Hepatocyte (in vitro differentiated cells): ENCODE results near the gene MDGA2. TPM values are rescaled to one million over a fixed set of nuclear protein-coding genes. Genes with fewer than 3 reads are reported as not detected.
"Not testable (repeated sequence)": the region's sequence is repeated elsewhere in the genome, so short reads cannot be mapped to it uniquely, and the experiment has no call there.

ENCODE experiments used
- DNase-seq: peaks from one replicate; pipeline ENCODE4 v3.0.0-alpha.2; 2016; ENCODE audit warnings: low spot score
- H2AFZ ChIP-seq: fragments of 200-600 bp; sonication (generic); 2 replicates; pipeline ENCODE4 v1.6.0; 2016; ENCODE audit warnings: antibody characterized with exemption, mild to moderate bottlenecking
- H3K27ac ChIP-seq: fragments of 200-600 bp; sonication (generic); 2 replicates; pipeline ENCODE4 v1.5.1; 2016; ENCODE audit warnings: mild to moderate bottlenecking
- H3K27me3 ChIP-seq: fragments of 200-600 bp; sonication (generic); 2 replicates; pipeline ENCODE4 v1.6.1; 2016
- H3K36me3 ChIP-seq: fragments of 200-600 bp; sonication (generic); replicated peaks from 2 replicates; pipeline ENCODE4 v1.5.1; 2016; ENCODE audit warnings: low read depth; ENCODE audit not compliant: insufficient read depth
- H3K4me1 ChIP-seq: fragments of 200-600 bp; sonication (generic); 2 replicates; pipeline ENCODE4 v1.5.1; 2016; ENCODE audit warnings: mild to moderate bottlenecking, moderate library complexity; ENCODE audit not compliant: insufficient read depth
- H3K4me2 ChIP-seq: fragments of 200-600 bp; sonication (generic); 2 replicates; pipeline ENCODE4 v1.6.0; 2016
- H3K4me3 ChIP-seq: fragments of 200-600 bp; sonication (generic); 2 replicates; pipeline ENCODE4 v1.5.1; 2016; ENCODE audit warnings: mild to moderate bottlenecking
- H3K79me2 ChIP-seq: fragments of 200-600 bp; sonication (generic); 2 replicates; pipeline ENCODE4 v1.6.0; 2017; ENCODE audit warnings: mild to moderate bottlenecking
- H3K9me2 ChIP-seq: fragments of 200-600 bp; sonication (generic); replicated peaks from 2 replicates; pipeline ENCODE4 v1.6.0; 2017; ENCODE audit warnings: mild to moderate bottlenecking; ENCODE audit not compliant: insufficient read depth
- H3K9me3 ChIP-seq: fragments of 200-600 bp; sonication (generic); 2 replicates; pipeline ENCODE4 v1.5.1; 2016; ENCODE audit warnings: low read depth, mild to moderate bottlenecking
- H4K20me1 ChIP-seq: fragments of 200-600 bp; sonication (generic); 2 replicates; pipeline ENCODE4 v1.6.0; 2016; ENCODE audit warnings: mild to moderate bottlenecking; ENCODE audit not compliant: insufficient read depth, poor library complexity, severe bottlenecking
- EZH2 ChIP-seq: fragments of 200-600 bp; sonication (generic); IDR thresholded peaks from 2 replicates; pipeline ENCODE4 v1.6.1; 2016; ENCODE audit warnings: antibody characterized with exemption, mild to moderate bottlenecking, borderline replicate concordance
- EZH2phosphoT487 ChIP-seq: fragments of 200-600 bp; sonication (generic); IDR thresholded peaks from one replicate; pipeline ENCODE4 v1.6.1; 2018; ENCODE audit warnings: antibody characterized with exemption, mild to moderate bottlenecking, low read depth, moderate library complexity; ENCODE audit not compliant: unreplicated experiment, severe bottlenecking
- WGBS: methylation state at CpG from one replicate; pipeline ENCODE4 v1.1.6; 2016; ENCODE audit warnings: low lambda C conversion rate; ENCODE audit errors: missing lambda C conversion rate; 5-methylcytosine and 5-hydroxymethylcytosine counted together
- polyA plus RNA-seq: library from polyadenylated mRNA; unstranded; fragments of >200 nt; fragmentation: Nextera tagmentation; extraction: Ambion mirVana; gene quantifications from 2 replicates; pipeline ENCODE4 v1.2.1, GENCODE V29; 2016
- total RNA-seq: library from RNA; depleted of rRNA; stranded (reverse); fragments of >200 nt; gene quantifications from 2 replicates; pipeline ENCODE4 v1.2.3, GENCODE V29; 2014
- TF ChIP-seq, protein P1 (sequence below): fragments of 200-600 bp; sonication (generic); IDR thresholded peaks from 2 replicates; pipeline ENCODE4 v1.5.1; 2016; ENCODE audit warnings: antibody characterized with exemption, mild to moderate bottlenecking; ENCODE audit not compliant: poor library complexity

Gene MDGA2
- total and polyA plus RNA-seq, 2 experiments from 2014 or later: 0.51 to 0.70 TPM

DNA sequence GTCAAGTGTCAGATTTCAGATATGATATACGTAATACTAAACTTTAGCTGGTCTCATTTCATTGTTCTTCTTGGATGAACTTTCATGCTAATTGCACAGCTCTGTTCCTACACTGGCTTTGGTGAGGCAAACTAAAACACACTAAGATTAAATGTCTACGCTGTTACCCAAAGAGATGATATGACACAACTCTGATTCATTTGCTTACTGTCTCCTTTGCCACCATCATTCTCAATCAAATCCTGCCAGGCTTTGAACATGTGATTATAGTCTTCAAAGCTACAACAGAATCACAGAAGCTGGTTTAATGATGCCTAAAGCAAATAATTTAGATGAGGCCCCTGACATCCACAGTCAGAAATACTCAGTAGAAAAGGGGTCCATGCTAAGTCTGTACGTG, 37.7 kb downstream of the MDGA2 start:
- TF ChIP-seq, protein P1, sequence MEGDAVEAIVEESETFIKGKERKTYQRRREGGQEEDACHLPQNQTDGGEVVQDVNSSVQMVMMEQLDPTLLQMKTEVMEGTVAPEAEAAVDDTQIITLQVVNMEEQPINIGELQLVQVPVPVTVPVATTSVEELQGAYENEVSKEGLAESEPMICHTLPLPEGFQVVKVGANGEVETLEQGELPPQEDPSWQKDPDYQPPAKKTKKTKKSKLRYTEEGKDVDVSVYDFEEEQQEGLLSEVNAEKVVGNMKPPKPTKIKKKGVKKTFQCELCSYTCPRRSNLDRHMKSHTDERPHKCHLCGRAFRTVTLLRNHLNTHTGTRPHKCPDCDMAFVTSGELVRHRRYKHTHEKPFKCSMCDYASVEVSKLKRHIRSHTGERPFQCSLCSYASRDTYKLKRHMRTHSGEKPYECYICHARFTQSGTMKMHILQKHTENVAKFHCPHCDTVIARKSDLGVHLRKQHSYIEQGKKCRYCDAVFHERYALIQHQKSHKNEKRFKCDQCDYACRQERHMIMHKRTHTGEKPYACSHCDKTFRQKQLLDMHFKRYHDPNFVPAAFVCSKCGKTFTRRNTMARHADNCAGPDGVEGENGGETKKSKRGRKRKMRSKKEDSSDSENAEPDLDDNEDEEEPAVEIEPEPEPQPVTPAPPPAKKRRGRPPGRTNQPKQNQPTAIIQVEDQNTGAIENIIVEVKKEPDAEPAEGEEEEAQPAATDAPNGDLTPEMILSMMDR: no peak
- TF ChIP-seq EZH2phosphoT487: no peak
- no peak for TF ChIP-seq EZH2

DNA sequence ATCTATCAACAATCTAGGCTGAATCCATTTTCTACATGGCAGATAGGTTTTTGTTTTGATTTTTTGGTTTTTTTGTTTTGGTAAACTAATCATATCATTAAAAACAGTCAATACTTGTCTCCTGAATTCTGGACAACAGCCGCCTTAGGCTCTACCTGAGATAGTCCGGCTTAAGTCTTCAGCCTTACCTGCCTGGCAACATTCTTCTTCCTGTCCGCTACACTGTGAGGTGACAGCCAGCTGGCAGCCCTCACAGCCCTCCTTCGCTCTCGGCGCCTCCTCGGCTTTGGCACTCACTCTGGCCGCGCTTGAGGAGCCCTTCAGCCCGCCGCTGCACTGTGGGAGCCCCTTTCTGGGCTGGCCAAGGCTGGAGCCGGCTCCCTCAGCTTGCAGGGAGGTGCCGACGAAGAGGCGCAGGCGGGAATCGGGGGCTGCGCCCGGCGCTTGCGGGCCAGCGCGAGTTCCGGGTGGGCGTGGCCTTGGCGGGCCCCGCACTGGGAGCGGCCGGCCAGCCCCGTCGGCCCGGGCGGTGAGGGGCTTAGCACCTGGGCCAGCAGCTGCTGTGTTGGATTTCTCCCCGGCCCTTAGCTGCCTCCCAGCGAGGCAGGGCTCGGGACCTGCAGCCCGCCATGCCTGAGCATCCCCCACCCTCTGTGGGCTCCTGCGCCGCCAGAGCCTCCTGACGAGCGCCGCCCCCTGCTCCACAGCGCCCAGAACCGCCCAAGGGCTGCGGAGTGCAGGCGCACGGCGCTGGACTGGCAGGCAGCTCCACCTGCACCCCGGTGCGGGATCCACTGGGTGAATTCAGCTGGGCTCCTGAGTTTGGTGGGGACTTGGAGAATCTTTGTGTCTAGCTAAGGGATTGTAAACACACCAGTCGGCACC, 49.0 kb downstream of the MDGA2 start:
- WGBS: 96% methylated on average over 46 of the region's 51 CpGs
- no peaks in the 10 kb centered on the region for H3K79me2 ChIP-seq

More for the DNA sequence above, 37.7 kb downstream of the MDGA2 start:
- Histone ChIP-seq H3K36me3 (no peaks in the 10 kb centered on the region), H3K4me3 (no peak overlapping the region), H3K4me2 (no peak overlapping the region), H3K27ac (no peak overlapping the region), H3K9me3 (no peaks in the 10 kb centered on the region), H3K9me2 (no peaks in the 10 kb centered on the region), H2AFZ (no peak overlapping the region), H3K79me2 (no peaks in the 10 kb centered on the region), H3K4me1 (no peaks in the 10 kb centered on the region), H4K20me1 (no peaks in the 10 kb centered on the region), H3K27me3 (no peaks in the 10 kb centered on the region)
- WGBS: 87% methylated on average over 3 of the region's 3 CpGs
- no peak for DNase-seq

DNA sequence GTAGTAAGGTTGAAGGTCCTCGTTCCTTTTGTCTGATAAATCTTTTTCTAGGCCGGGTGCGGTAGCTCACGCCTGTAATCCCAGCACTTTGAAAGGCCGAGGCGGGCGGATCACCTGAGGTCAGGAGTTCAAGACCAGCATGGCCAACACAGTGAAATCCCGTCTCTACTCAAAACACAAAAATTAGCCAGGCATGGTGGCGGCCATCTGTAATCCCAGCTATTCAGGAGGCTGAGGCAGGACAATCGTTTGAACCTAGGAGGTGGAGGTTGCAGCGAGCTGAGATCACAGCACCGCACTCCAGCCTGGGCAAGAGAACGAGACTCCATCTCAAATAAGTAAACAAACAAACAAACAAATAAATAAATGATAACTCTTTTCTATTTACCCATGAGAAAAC, 51.3 kb downstream of the MDGA2 start:
- H3K27me3 ChIP-seq, H3K4me2 ChIP-seq, H4K20me1 ChIP-seq, DNase-seq, H3K4me1 ChIP-seq, H3K9me3 ChIP-seq, H3K4me3 ChIP-seq, H2AFZ ChIP-seq, H3K36me3 ChIP-seq, H3K79me2 ChIP-seq, H3K9me2 ChIP-seq, H3K27ac ChIP-seq: not testable (repeated sequence)
- WGBS: 92% methylated on average over 13 of the region's 13 CpGs

More for the DNA sequence above, 49.0 kb downstream of the MDGA2 start:
- Histone ChIP-seq H3K4me1 (no peaks in the 10 kb centered on the region), H3K4me3 (no peak overlapping the region), H3K9me2 (no peaks in the 10 kb centered on the region), H3K4me2 (no peak overlapping the region), H2AFZ (no peak overlapping the region), H3K27ac (no peak overlapping the region), H3K9me3 (no peaks in the 10 kb centered on the region), H3K36me3 (no peaks in the 10 kb centered on the region), H4K20me1 (no peaks in the 10 kb centered on the region), H3K27me3 (no peaks in the 10 kb centered on the region)
- TF ChIP-seq EZH2 (no peak), EZH2phosphoT487 (no peak)
- TF ChIP-seq, protein P1: no peak
- DNase-seq: no peak

DNA sequence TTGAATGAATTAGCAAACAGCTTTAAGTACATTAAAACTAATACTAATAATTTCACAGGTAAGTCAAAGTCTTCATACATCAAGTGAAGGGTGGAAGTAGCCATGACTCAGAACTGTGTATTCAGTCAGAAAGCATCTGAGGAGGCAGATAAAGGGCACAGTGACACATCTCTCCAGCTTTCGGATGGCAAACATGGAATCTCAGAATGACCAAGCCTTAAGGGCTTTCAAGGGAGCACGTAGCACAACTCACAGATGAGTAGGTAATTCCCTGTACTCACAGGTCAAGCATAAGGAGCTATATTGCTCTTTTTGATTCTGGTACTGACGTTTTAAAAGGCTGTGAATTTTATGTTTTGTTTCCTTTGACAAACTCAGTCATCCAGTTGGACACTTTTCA, 56.0 kb downstream of the MDGA2 start:
- no peak for DNase-seq
- Histone ChIP-seq H3K27me3 (no peaks in the 10 kb centered on the region), H3K4me3 (no peak overlapping the region), H3K79me2 (no peaks in the 10 kb centered on the region), H2AFZ (no peak overlapping the region), H3K36me3 (no peaks in the 10 kb centered on the region), H3K4me2 (no peak overlapping the region), H3K9me3 (no peaks in the 10 kb centered on the region), H4K20me1 (no peaks in the 10 kb centered on the region), H3K4me1 (no peaks in the 10 kb centered on the region), H3K27ac (no peak overlapping the region), H3K9me2 (no peaks in the 10 kb centered on the region)
- 75% methylated on average over 3 of the region's 3 CpGs for WGBS
- TF ChIP-seq EZH2: no peak
- no peak for TF ChIP-seq EZH2phosphoT487
- TF ChIP-seq, protein P1: no peak
